Astrocyte (in vitro differentiated cells and primary cell): ENCODE results near the gene ABI2. TPM values are rescaled to one million over a fixed set of nuclear protein-coding genes. Genes with fewer than 3 reads are reported as not detected.

Experiments
- DNase-seq: peaks from one replicate; pipeline ENCODE4 v3.0.0-alpha.2; 2010; ENCODE audit warnings: low read depth
- FAIRE-seq: peaks from 2 replicates; lab custom pipeline; 2011; peaks lifted over from hg19 to GRCh38; lab: Jason Lieb, UNC
- H2AFZ ChIP-seq: 2 replicates; pipeline ENCODE4 v1.6.0; 2012; ENCODE audit warnings: low read depth, low read length, inconsistent platforms
- H3K27ac ChIP-seq: 2 replicates; pipeline ENCODE4 v1.5.1; 2011; ENCODE audit warnings: low read depth, low read length, inconsistent platforms
- H3K27me3 ChIP-seq: 2 replicates; pipeline ENCODE4 v1.6.0; 2011; ENCODE audit warnings: low read length, inconsistent platforms; ENCODE audit not compliant: insufficient read depth
- H3K36me3 ChIP-seq: 2 replicates; pipeline ENCODE4 v1.5.1; 2011; ENCODE audit warnings: low read length, inconsistent platforms; ENCODE audit not compliant: insufficient read depth
- H3K4me1 ChIP-seq: 2 replicates; pipeline ENCODE4 v1.5.1; 2011; ENCODE audit warnings: low read length, inconsistent platforms; ENCODE audit not compliant: insufficient read depth
- H3K4me2 ChIP-seq: 2 replicates; pipeline ENCODE4 v1.6.0; 2012; ENCODE audit warnings: low read length, inconsistent platforms
- H3K4me3 ChIP-seq: 2 replicates; pipeline ENCODE4 v1.5.1; 2011; ENCODE audit warnings: low read depth, mild to moderate bottlenecking, low read length, inconsistent platforms; ENCODE audit not compliant: insufficient read depth
- H3K79me2 ChIP-seq: 2 replicates; pipeline ENCODE4 v1.6.0; 2012; ENCODE audit warnings: mild to moderate bottlenecking, low read length, inconsistent platforms; ENCODE audit not compliant: insufficient read depth
- H3K9ac ChIP-seq: 2 replicates; pipeline ENCODE4 v1.6.0; 2012; ENCODE audit warnings: mild to moderate bottlenecking, low read length, inconsistent platforms
- H3K9me3 ChIP-seq: 2 replicates; pipeline ENCODE4 v1.5.1; 2012; ENCODE audit warnings: low read depth, mild to moderate bottlenecking, low read length, inconsistent platforms; ENCODE audit not compliant: insufficient read depth
- H4K20me1 ChIP-seq: 2 replicates; pipeline ENCODE4 v1.6.0; 2012; ENCODE audit warnings: low read length, inconsistent platforms; ENCODE audit not compliant: insufficient read depth
- H3K27ac Mint-ChIP-seq: one replicate; pipeline ENCODE4 v1.8.0; 2021; ENCODE audit warnings: mild to moderate bottlenecking, mixed read lengths; ENCODE audit not compliant: unreplicated experiment
- H3K27me3 Mint-ChIP-seq: one replicate; pipeline ENCODE4 v1.8.0; 2021; ENCODE audit warnings: low read depth, mixed read lengths; ENCODE audit not compliant: unreplicated experiment
- H3K36me3 Mint-ChIP-seq: one replicate; pipeline ENCODE4 v1.8.0; 2021; ENCODE audit warnings: low read depth, mixed read lengths; ENCODE audit not compliant: unreplicated experiment
- H3K4me1 Mint-ChIP-seq: one replicate; pipeline ENCODE4 v1.8.0; 2021; ENCODE audit warnings: low read depth, mixed read lengths; ENCODE audit not compliant: unreplicated experiment
- H3K4me3 Mint-ChIP-seq: one replicate; pipeline ENCODE4 v1.8.0; 2021; ENCODE audit warnings: mild to moderate bottlenecking, moderate library complexity, mixed read lengths; ENCODE audit not compliant: unreplicated experiment
- H3K9me3 Mint-ChIP-seq: one replicate; pipeline ENCODE4 v1.8.0; 2021; ENCODE audit warnings: mild to moderate bottlenecking, mixed read lengths; ENCODE audit not compliant: unreplicated experiment
- CTCF ChIP-seq: IDR thresholded peaks from 2 replicates; pipeline ENCODE4 v1.5.1; 2011; ENCODE audit warnings: low read depth, mild to moderate bottlenecking, inconsistent platforms, low read length, moderate library complexity; ENCODE audit not compliant: insufficient read depth
- EZH2 ChIP-seq: IDR thresholded peaks from 2 replicates; pipeline ENCODE4 v1.6.1; 2012; ENCODE audit warnings: mild to moderate bottlenecking, low read length, inconsistent platforms; ENCODE audit not compliant: insufficient read depth
- total RNA-seq: library from RNA; stranded (reverse); gene quantifications from 2 replicates; pipeline ENCODE4 v1.2.1, GENCODE V29; 2021

The ABI2 gene
- total RNA-seq, 1 donor from 2014 or later = 56.0 TPM

DNA sequence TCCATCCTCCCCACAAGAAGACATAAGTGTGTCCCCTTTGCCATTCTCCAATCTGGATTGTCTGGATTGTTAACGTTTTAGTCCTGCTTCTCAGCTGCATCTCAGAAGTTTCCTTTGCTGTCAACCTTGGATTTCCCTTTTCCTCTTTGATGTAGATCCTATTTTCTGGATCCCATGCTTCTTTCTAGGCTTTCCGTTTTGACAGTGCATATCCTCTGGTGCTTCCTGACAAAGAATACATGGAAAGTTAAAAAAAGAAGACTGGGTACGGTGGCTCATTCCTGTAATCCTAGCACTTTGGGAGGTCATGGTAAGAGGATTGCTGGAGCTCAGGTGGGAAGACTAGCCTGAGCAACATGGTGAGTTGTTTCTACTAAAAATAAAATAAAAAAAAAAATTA is 26.8 kb downstream of the ABI2 start:
- Histone ChIP-seq H3K36me3 (no peaks in the 10 kb centered on the region), H3K79me2 (peaks cover 90% of the 10 kb centered on the region), H3K27ac (no peak overlapping the region), H3K9ac (no peak overlapping the region), H3K4me2 (no peak overlapping the region), H3K4me1 (no peaks in the 10 kb centered on the region), H4K20me1 (peaks cover 42% of the 10 kb centered on the region), H3K27me3 (no peaks in the 10 kb centered on the region), H2AFZ (no peak overlapping the region), H3K9me3 (no peaks in the 10 kb centered on the region), H3K4me3 (no peak overlapping the region)
- Mint-ChIP-seq H3K36me3 (peaks cover 3% of the 10 kb centered on the region), H3K4me1 (no peaks in the 10 kb centered on the region), H3K27me3 (no peaks in the 10 kb centered on the region), H3K27ac (no peak overlapping the region), H3K4me3 (no peak overlapping the region), H3K9me3 (no peaks in the 10 kb centered on the region)
- FAIRE-seq (no peak), DNase-seq (no peak)
- TF ChIP-seq CTCF = no peak

DNA sequence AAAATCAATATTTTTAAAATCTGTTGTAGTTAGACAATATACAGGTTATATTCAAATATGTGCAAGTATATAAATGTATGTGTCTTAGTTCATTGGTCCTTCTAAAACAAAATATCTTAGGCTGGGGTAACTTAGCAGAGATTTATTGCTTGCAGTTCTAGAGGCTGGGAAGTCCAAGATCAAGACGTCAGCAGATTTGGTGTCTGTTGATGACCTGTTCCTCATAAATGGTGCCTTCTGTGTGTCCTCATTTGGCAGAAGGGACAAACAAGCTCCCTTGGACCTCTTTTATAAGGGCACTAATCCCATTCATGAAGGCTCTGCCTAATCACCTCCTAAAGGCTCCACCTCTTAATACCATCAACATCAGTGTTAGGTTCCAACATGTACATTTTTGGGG is 31.3 kb downstream of the ABI2 start:
- Histone ChIP-seq H3K9me3 (no peaks in the 10 kb centered on the region), H3K27ac (no peak overlapping the region), H4K20me1 (peaks cover 46% of the 10 kb centered on the region), H3K4me1 (no peaks in the 10 kb centered on the region), H3K9ac (no peak overlapping the region), H3K79me2 (peaks cover 89% of the 10 kb centered on the region), H2AFZ (no peak overlapping the region), H3K4me2 (no peak overlapping the region), H3K4me3 (no peak overlapping the region), H3K27me3 (no peaks in the 10 kb centered on the region), H3K36me3 (no peaks in the 10 kb centered on the region)
- DNase-seq (no peak), FAIRE-seq (no peak)
- Mint-ChIP-seq H3K4me1 (no peaks in the 10 kb centered on the region), H3K27ac (no peak overlapping the region), H3K9me3 (no peaks in the 10 kb centered on the region), H3K4me3 (no peak overlapping the region), H3K36me3 (peaks cover 3% of the 10 kb centered on the region), H3K27me3 (no peaks in the 10 kb centered on the region)
- TF ChIP-seq EZH2 (no peak), CTCF (no peak)

GRCh38 chr2:203360833-203361430 is 32.7 kb downstream of the ABI2 start:
- Mint-ChIP-seq H3K27me3 (no peaks in the 10 kb centered on the region), H3K27ac (no peak overlapping the region), H3K36me3 (peaks cover 1% of the 10 kb centered on the region), H3K4me1 (no peaks in the 10 kb centered on the region), H3K4me3 (no peak overlapping the region), H3K9me3 (no peaks in the 10 kb centered on the region)
- TF ChIP-seq EZH2 (no peak), CTCF (no peak)
- H3K79me2 ChIP-seq = peaks cover 88% of the 10 kb centered on the region
- H3K4me1 ChIP-seq = no peaks in the 10 kb centered on the region
- DNase-seq (no peak), FAIRE-seq (no peak)
- H3K4me2 ChIP-seq = no peak overlapping the region
- H4K20me1 ChIP-seq = peaks cover 44% of the 10 kb centered on the region
- no peak overlapping the region for H3K4me3 ChIP-seq
- no peak overlapping the region for H2AFZ ChIP-seq
- no peaks in the 10 kb centered on the region for H3K9me3 ChIP-seq
- no peaks in the 10 kb centered on the region for H3K27me3 ChIP-seq
- no peak overlapping the region for H3K9ac ChIP-seq
- H3K27ac ChIP-seq = no peak overlapping the region
- no peaks in the 10 kb centered on the region for H3K36me3 ChIP-seq
